ENCODE data around the gene ATP2A2. TPM values are rescaled to one million over a fixed set of nuclear protein-coding genes. Genes with fewer than 3 reads are reported as not detected.
"Not testable (repeated sequence)": the region's sequence is repeated elsewhere in the genome, so short reads cannot be mapped to it uniquely, and the experiment has no call there.

The ATP2A2 gene
- total RNA-seq, 2 experiments from 2014 or later: 95.5 to 98.6 TPM

GRCh38 chr12:110366321-110367142, 85.5 kb downstream of the ATP2A2 start:
- Mint-ChIP-seq H3K27ac (no peak overlapping the region), H3K4me3 (no peak overlapping the region), H3K4me1 (ENCODE audit: low read depth) (no peaks in the 10 kb centered on the region), H3K36me3 (ENCODE audit: low read depth) (no peaks in the 10 kb centered on the region), H3K9me3 (no peaks in the 10 kb centered on the region), H3K27me3 (ENCODE audit: low read depth) (no peaks in the 10 kb centered on the region)
- intact Hi-C loops (cut with micrococcal nuclease): no loop called here
- CTCF ChIA-PET: interaction anchor here (1.4 kb wide), 1 partner anchor 9 kb away, joined by 4 read pairs; no protein-coding TSS in a partner anchor
- DNase-seq: no peak

- H3K4me1 Mint-ChIP-seq (ENCODE audit: low read depth): no peaks in the 10 kb centered on the region
- no peak overlapping the region for H3K27ac Mint-ChIP-seq
- CTCF ChIA-PET: no interaction called here
- H3K36me3 Mint-ChIP-seq (ENCODE audit: low read depth): peaks cover 2% of the 10 kb centered on the region
- no peaks in the 10 kb centered on the region for H3K9me3 Mint-ChIP-seq
- intact Hi-C loops (cut with micrococcal nuclease): no loop called here
- H3K27me3 Mint-ChIP-seq (ENCODE audit: low read depth): no peaks in the 10 kb centered on the region
- DNase-seq: no peak
- H3K4me3 Mint-ChIP-seq: no peak overlapping the region
These were observed 86.3 kb downstream of the ATP2A2 start for GRCh38 chr12:110367181-110367864.

GRCh38 chr12:110369992-110370391, 88.9 kb downstream of the ATP2A2 start:
- CTCF ChIA-PET: no interaction called here
- intact Hi-C loops (cut with micrococcal nuclease): no loop called here
- DNase-seq: no peak
- Mint-ChIP-seq H3K27me3 (ENCODE audit: low read depth) (no peaks in the 10 kb centered on the region), H3K27ac (no peak overlapping the region), H3K9me3 (no peaks in the 10 kb centered on the region), H3K36me3 (ENCODE audit: low read depth) (peaks cover 9% of the 10 kb centered on the region), H3K4me1 (ENCODE audit: low read depth) (no peaks in the 10 kb centered on the region), H3K4me3 (no peak overlapping the region)

- H3K27me3 Mint-ChIP-seq (ENCODE audit: low read depth): no peaks in the 10 kb centered on the region
- no peak for DNase-seq
- intact Hi-C loops (cut with micrococcal nuclease): no loop called here
- H3K27ac Mint-ChIP-seq: no peak overlapping the region
- H3K36me3 Mint-ChIP-seq (ENCODE audit: low read depth): peaks cover 10% of the 10 kb centered on the region
- no peaks in the 10 kb centered on the region for H3K9me3 Mint-ChIP-seq
- no peaks in the 10 kb centered on the region for H3K4me1 Mint-ChIP-seq (ENCODE audit: low read depth)
- CTCF ChIA-PET: no interaction called here
- no peak overlapping the region for H3K4me3 Mint-ChIP-seq
These were observed 89.7 kb downstream of the ATP2A2 start for GRCh38 chr12:110370732-110371231.

- intact Hi-C loops (cut with micrococcal nuclease): no loop called here
- H3K4me3 Mint-ChIP-seq: no peak overlapping the region
- no peaks in the 10 kb centered on the region for H3K4me1 Mint-ChIP-seq (ENCODE audit: low read depth)
- CTCF ChIA-PET: no interaction called here
- peaks cover 14% of the 10 kb centered on the region for H3K36me3 Mint-ChIP-seq (ENCODE audit: low read depth)
- H3K27ac Mint-ChIP-seq: no peak overlapping the region
- no peaks in the 10 kb centered on the region for H3K27me3 Mint-ChIP-seq (ENCODE audit: low read depth)
- H3K9me3 Mint-ChIP-seq: no peaks in the 10 kb centered on the region
- DNase-seq: no peak
These were observed 90.5 kb downstream of the ATP2A2 start for GRCh38 chr12:110371408-110372055.

- H3K9me3 Mint-ChIP-seq: no peaks in the 10 kb centered on the region
- H3K36me3 Mint-ChIP-seq (ENCODE audit: low read depth): peaks cover 14% of the 10 kb centered on the region
- DNase-seq: no peak
- intact Hi-C loops (cut with micrococcal nuclease): no loop called here
- H3K4me1 Mint-ChIP-seq (ENCODE audit: low read depth): no peaks in the 10 kb centered on the region
- no peak overlapping the region for H3K4me3 Mint-ChIP-seq
- H3K27ac Mint-ChIP-seq: no peak overlapping the region
- no peaks in the 10 kb centered on the region for H3K27me3 Mint-ChIP-seq (ENCODE audit: low read depth)
- CTCF ChIA-PET: no interaction called here
These were observed 91.0 kb downstream of the ATP2A2 start for GRCh38 chr12:110372056-110372425.

GRCh38 chr12:110373025-110373424, 92.0 kb downstream of the ATP2A2 start:
- H3K27me3 Mint-ChIP-seq (ENCODE audit: low read depth): no peaks in the 10 kb centered on the region
- intact Hi-C loops (cut with micrococcal nuclease): no loop called here
- H3K4me3 Mint-ChIP-seq: no peak overlapping the region
- CTCF ChIA-PET: interaction anchor here (0.8 kb wide), 1 partner anchor 11 kb away, joined by 4 read pairs; no protein-coding TSS in a partner anchor
- no peaks in the 10 kb centered on the region for H3K9me3 Mint-ChIP-seq
- DNase-seq: no peak
- H3K4me1 Mint-ChIP-seq (ENCODE audit: low read depth): no peaks in the 10 kb centered on the region
- no peak overlapping the region for H3K27ac Mint-ChIP-seq
- peaks cover 14% of the 10 kb centered on the region for H3K36me3 Mint-ChIP-seq (ENCODE audit: low read depth)

GRCh38 chr12:110373425-110373824, 92.4 kb downstream of the ATP2A2 start:
- intact Hi-C loops (cut with micrococcal nuclease): no loop called here
- H3K4me3 Mint-ChIP-seq: no peak overlapping the region
- H3K4me1 Mint-ChIP-seq (ENCODE audit: low read depth): no peaks in the 10 kb centered on the region
- no peak for DNase-seq
- no peaks in the 10 kb centered on the region for H3K9me3 Mint-ChIP-seq
- no peaks in the 10 kb centered on the region for H3K27me3 Mint-ChIP-seq (ENCODE audit: low read depth)
- peaks cover 18% of the 10 kb centered on the region for H3K36me3 Mint-ChIP-seq (ENCODE audit: low read depth)
- CTCF ChIA-PET: interaction anchor here (0.6 to 0.8 kb wide), 2 partner anchors 11 to 927 kb away, joined by 3 to 4 read pairs; no protein-coding TSS in a partner anchor
- no peak overlapping the region for H3K27ac Mint-ChIP-seq

- H3K4me3 Mint-ChIP-seq: no peak overlapping the region
- H3K9me3 Mint-ChIP-seq: no peaks in the 10 kb centered on the region
- H3K27ac Mint-ChIP-seq: no peak overlapping the region
- H3K36me3 Mint-ChIP-seq (ENCODE audit: low read depth): peaks cover 22% of the 10 kb centered on the region
- no peaks in the 10 kb centered on the region for H3K27me3 Mint-ChIP-seq (ENCODE audit: low read depth)
- DNase-seq: no peak
- no peaks in the 10 kb centered on the region for H3K4me1 Mint-ChIP-seq (ENCODE audit: low read depth)
- intact Hi-C loops (cut with micrococcal nuclease): no loop called here
- CTCF ChIA-PET: interaction anchor here (0.6 kb wide), 1 partner anchor 926 kb away, joined by 3 read pairs; no protein-coding TSS in a partner anchor
These were observed 93.0 kb downstream of the ATP2A2 start for GRCh38 chr12:110373962-110374611.

GRCh38 chr12:110378131-110378790, 97.2 kb downstream of the ATP2A2 start:
- H3K27ac Mint-ChIP-seq; DNase-seq; H3K27me3 Mint-ChIP-seq (ENCODE audit: low read depth); intact Hi-C loops (cut with micrococcal nuclease); H3K9me3 Mint-ChIP-seq; H3K4me1 Mint-ChIP-seq (ENCODE audit: low read depth); H3K4me3 Mint-ChIP-seq: not testable (repeated sequence)
- H3K36me3 Mint-ChIP-seq (ENCODE audit: low read depth): peaks cover 42% of the 10 kb centered on the region
- CTCF ChIA-PET: interaction anchor here (0.7 kb wide), 1 partner anchor 8 kb away, joined by 9 read pairs; no protein-coding TSS in a partner anchor

- H3K27ac Mint-ChIP-seq: no peak overlapping the region
- H3K27me3 Mint-ChIP-seq (ENCODE audit: low read depth): no peaks in the 10 kb centered on the region
- no peaks in the 10 kb centered on the region for H3K4me1 Mint-ChIP-seq (ENCODE audit: low read depth)
- DNase-seq: no peak
- intact Hi-C loops (cut with micrococcal nuclease): no loop called here
- H3K9me3 Mint-ChIP-seq: no peaks in the 10 kb centered on the region
- CTCF ChIA-PET: interaction anchor here (0.7 to 1.2 kb wide), 2 partner anchors 7 to 52 kb away, joined by 7 to 9 read pairs; no protein-coding TSS in a partner anchor
- H3K36me3 Mint-ChIP-seq (ENCODE audit: low read depth): peaks cover 37% of the 10 kb centered on the region
- H3K4me3 Mint-ChIP-seq: no peak overlapping the region
These were observed 98.2 kb downstream of the ATP2A2 start for GRCh38 chr12:110379197-110379596.

Data from activated naive CD4-positive, alpha-beta T cell treated with anti-CD3 and anti-CD28 coated beads for 36 hours (primary cell).